Measurements from ENCODE around the gene KCNH2. TPM values are rescaled to one million over a fixed set of nuclear protein-coding genes. Genes with fewer than 3 reads are reported as not detected.

Gene KCNH2
- total RNA-seq, 2 donors from 2014 or later: 3.6 to 5.3 TPM

DNA sequence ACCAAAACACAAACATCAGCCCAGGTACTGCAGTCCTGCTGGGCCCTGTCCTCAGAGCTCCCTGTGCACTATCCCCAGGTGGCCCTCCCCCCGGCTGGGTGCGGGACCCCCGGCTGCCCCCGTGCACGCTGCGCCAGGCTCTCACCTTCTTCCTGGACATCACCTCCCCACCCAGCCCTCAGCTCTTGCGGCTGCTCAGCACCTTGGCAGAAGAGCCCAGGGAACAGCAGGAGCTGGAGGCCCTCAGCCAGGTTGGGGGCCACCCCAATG lies 31.9 kb upstream of the KCNH2 start:
- WGBS, 2 donors: 30% methylated on average over 7 of the region's 7 CpGs; no CpG with 5 or more reads in 1 of the 2 donors

DNA sequence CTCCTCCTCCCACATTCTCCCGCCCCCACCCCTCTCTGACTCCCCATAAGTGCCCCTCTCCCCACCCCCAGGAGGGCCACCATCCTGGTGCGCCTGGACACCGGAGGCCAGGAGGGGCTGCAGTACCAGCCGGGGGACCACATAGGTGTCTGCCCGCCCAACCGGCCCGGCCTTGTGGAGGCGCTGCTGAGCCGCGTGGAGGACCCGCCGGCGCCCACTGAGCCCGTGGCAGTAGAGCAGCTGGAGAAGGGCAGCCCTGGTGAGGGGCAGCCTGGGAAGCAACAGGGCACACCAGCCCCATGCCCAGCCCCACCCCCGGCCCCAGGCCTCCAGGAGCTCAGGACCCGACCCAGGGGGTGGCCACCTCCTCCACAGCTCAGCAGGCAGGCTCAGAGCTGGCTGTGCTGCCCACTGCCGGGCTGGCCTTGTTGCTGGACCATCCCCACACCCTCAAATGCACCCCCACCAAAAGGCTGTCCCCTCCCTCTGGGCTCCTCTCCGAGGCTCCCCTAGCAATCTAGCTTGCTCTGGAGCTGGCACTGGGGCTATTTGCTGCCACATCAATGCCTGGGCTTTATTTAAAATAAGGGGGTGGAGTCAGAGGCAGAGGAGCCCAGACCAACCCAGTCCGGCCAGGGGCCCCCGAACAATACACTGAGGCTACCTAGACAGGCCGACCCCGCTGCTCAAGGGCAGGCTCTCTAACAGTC lies 31.4 kb upstream of the KCNH2 start:
- Histone ChIP-seq H3K4me3 (no peak overlapping the region), H3K27me3 (peaks cover 0 to 9% of the 10 kb centered on the region in 2 donors), H3K27ac (no peak overlapping the region), H3K9me3 (no peaks in the 10 kb centered on the region), H3K4me1 (peaks cover 23% of the 10 kb centered on the region), H3K36me3 (replicated peaks in 1 of 2; ENCODE audit: insufficient read depth in 1 of 2, low read depth in 2 of 2) (no peaks in the 10 kb centered on the region)
- DNase-seq (no peak), ATAC-seq (no peak)
- intact Hi-C loops (cut with DNase I): no loop called here
- WGBS, 2 donors: 8 to 45% methylated on average over 2 to 18 of the region's 22 CpGs
- TF ChIP-seq, protein P1, sequence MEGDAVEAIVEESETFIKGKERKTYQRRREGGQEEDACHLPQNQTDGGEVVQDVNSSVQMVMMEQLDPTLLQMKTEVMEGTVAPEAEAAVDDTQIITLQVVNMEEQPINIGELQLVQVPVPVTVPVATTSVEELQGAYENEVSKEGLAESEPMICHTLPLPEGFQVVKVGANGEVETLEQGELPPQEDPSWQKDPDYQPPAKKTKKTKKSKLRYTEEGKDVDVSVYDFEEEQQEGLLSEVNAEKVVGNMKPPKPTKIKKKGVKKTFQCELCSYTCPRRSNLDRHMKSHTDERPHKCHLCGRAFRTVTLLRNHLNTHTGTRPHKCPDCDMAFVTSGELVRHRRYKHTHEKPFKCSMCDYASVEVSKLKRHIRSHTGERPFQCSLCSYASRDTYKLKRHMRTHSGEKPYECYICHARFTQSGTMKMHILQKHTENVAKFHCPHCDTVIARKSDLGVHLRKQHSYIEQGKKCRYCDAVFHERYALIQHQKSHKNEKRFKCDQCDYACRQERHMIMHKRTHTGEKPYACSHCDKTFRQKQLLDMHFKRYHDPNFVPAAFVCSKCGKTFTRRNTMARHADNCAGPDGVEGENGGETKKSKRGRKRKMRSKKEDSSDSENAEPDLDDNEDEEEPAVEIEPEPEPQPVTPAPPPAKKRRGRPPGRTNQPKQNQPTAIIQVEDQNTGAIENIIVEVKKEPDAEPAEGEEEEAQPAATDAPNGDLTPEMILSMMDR (IDR thresholded peaks at IDR 0.05): no peak
- TF ChIP-seq POLR2A (IDR thresholded peaks at IDR 0.05): no peak

More for the DNA sequence above, 31.9 kb upstream of the KCNH2 start:
- Histone ChIP-seq H3K36me3 (replicated peaks in 1 of 2; ENCODE audit: insufficient read depth in 1 of 2, low read depth in 2 of 2) (no peaks in the 10 kb centered on the region), H3K27ac (no peak overlapping the region), H3K4me1 (peaks cover 23% of the 10 kb centered on the region), H3K9me3 (no peaks in the 10 kb centered on the region), H3K27me3 (peaks cover 0 to 13% of the 10 kb centered on the region in 2 donors), H3K4me3 (no peak overlapping the region)
- ATAC-seq (no peak), DNase-seq (no peak)
- no peak for TF ChIP-seq POLR2A (IDR thresholded peaks at IDR 0.05)
- TF ChIP-seq, protein P1 (IDR thresholded peaks at IDR 0.05): no peak
- intact Hi-C loops (cut with DNase I): no loop called here

DNA sequence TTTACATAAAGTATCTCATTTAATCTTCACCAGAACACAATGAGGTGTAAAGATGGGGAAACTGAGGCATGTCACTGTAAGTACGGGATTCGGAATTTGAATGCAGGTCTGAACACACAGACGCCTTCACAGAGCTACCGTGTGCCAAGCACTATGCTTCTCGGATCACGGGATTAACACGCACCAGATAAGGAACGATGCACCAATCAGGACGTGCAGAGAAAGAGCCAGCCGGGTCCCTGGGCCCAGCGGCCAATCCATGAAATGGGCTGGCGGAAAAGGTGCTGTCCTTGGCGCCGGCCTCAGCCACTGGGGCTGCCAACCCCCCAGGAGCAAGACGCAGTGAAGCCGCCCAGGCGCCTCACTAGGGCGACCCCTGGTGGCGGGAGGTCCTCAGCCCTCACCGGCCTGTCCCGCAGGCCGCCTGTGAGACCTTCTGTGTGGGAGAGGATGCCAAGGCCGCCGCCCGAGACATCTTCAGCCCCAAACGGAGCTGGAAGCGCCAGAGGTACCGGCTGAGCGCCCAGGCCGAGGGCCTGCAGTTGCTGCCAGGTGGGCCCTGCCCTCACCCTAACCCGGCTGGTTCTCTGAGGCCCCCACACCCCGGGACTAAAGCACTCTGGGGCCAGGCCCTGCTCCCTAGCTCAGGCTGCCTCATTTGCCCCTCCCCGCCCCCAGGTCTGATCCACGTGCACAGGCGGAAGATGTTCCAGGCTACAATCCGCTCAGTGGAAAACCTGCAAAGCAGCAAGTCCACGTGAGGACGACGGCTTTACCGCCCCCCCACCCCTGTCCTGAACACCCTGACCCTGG lies 30.6 kb upstream of the KCNH2 start:
- peaks cover 19% of the 10 kb centered on the region for H3K4me1 ChIP-seq
- H3K27ac ChIP-seq: no peak overlapping the region
- H3K36me3 ChIP-seq (replicated peaks in 1 of 2; ENCODE audit: insufficient read depth in 1 of 2, low read depth in 2 of 2): no peaks in the 10 kb centered on the region
- intact Hi-C loops (cut with DNase I): no loop called here
- ATAC-seq (peak; percentile 81), DNase-seq (peak; percentile 63 to 80 (median 72))
- H3K4me3 ChIP-seq: no peak overlapping the region
- peaks cover 0 to under 1% of the 10 kb centered on the region in 2 donors for H3K27me3 ChIP-seq
- WGBS, 2 donors: 34 to 40% methylated on average over 19 to 40 of the region's 40 CpGs
- TF ChIP-seq, protein P1 (IDR thresholded peaks at IDR 0.05): peak; percentile 57 to 85 (median 75)
- TF ChIP-seq POLR2A (IDR thresholded peaks at IDR 0.05): no peak
- H3K9me3 ChIP-seq: no peaks in the 10 kb centered on the region

DNA sequence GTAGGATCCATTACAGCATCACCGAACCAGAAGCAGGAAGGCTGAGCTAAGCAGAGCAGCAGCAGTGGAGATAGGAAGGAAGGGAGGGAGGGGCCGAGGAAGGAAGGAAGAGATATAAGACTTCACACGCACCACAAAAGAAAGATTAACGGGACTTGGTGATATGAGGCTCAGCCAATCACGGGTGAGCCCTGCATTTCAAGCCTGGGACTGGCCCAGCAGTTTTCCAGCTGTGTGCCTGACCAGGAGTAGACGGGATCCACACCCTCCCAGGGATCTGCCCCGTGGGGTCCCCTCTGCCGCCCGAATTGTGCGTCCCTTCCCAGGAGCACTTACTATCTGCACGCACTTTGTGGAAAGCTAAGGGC lies 30.0 kb upstream of the KCNH2 start:
- WGBS, 2 donors: 37 to 51% methylated on average over 11 of the region's 11 CpGs
- intact Hi-C loops (cut with DNase I): no loop called here
- DNase-seq: peak in 1 of 4 donors; percentile 9
- Histone ChIP-seq H3K9me3 (no peaks in the 10 kb centered on the region), H3K27ac (no peak overlapping the region), H3K4me1 (peaks cover 13% of the 10 kb centered on the region), H3K4me3 (no peak overlapping the region), H3K36me3 (replicated peaks in 1 of 2; ENCODE audit: insufficient read depth in 1 of 2, low read depth in 2 of 2) (no peaks in the 10 kb centered on the region), H3K27me3 (no peaks in the 10 kb centered on the region)
- TF ChIP-seq, protein P1 (IDR thresholded peaks at IDR 0.05): no peak
- TF ChIP-seq POLR2A (IDR thresholded peaks at IDR 0.05): no peak
- peak; percentile 13 for ATAC-seq

Measured in body of pancreas (tissue), 4 donors.